GM18519 (cell line): ENCODE data around the gene ABAT.
"Not testable (repeated sequence)": the region's sequence is repeated elsewhere in the genome, so short reads cannot be mapped to it uniquely, and the experiment has no call there.

Experiments used
- ATAC-seq: cut with Tn5 transposase; IDR thresholded peaks from one replicate; pipeline ENCODE4 v1.9.1; 2021; ENCODE audit warnings: mild to moderate bottlenecking, moderate library complexity; ENCODE audit not compliant: unreplicated experiment, low FRiP score

ABAT gene

GRCh38 chr16:8739151-8739550 is 64.7 kb downstream of the ABAT start:
- ATAC-seq = no peak

GRCh38 chr16:8739989-8740704 is 65.7 kb downstream of the ABAT start:
- no peak for ATAC-seq

GRCh38 chr16:8740775-8741355 is 66.4 kb downstream of the ABAT start:
- no peak for ATAC-seq

- no peak for ATAC-seq
Measured at GRCh38 chr16:8741636-8742035, 67.2 kb downstream of the ABAT start.

GRCh38 chr16:8742068-8742467 is 67.7 kb downstream of the ABAT start:
- ATAC-seq = no peak

GRCh38 chr16:8748944-8749343 is 74.5 kb downstream of the ABAT start:
- ATAC-seq = not testable (repeated sequence)

- ATAC-seq = no peak
Measured at GRCh38 chr16:8751481-8752311, 77.3 kb downstream of the ABAT start.

- no peak for ATAC-seq
Measured at GRCh38 chr16:8752706-8753105, 78.3 kb downstream of the ABAT start.

- ATAC-seq = no peak
Measured at GRCh38 chr16:8753416-8754054, 79.1 kb downstream of the ABAT start.

- ATAC-seq = no peak
Measured at GRCh38 chr16:8756755-8757154, 82.3 kb downstream of the ABAT start.

- ATAC-seq = no peak
Measured at GRCh38 chr16:8758022-8758421, 83.6 kb downstream of the ABAT start.

GRCh38 chr16:8760021-8760420 is 85.6 kb downstream of the ABAT start:
- ATAC-seq = no peak

GRCh38 chr16:8761078-8761477 is 86.7 kb downstream of the ABAT start:
- no peak for ATAC-seq

- no peak for ATAC-seq
Measured at GRCh38 chr16:8762254-8762653, 87.8 kb downstream of the ABAT start.

- no peak for ATAC-seq
Measured at GRCh38 chr16:8763083-8763482, 88.7 kb downstream of the ABAT start.

- ATAC-seq = no peak
Measured at GRCh38 chr16:8763899-8764298, 89.5 kb downstream of the ABAT start.

- ATAC-seq = no peak
Measured at GRCh38 chr16:8764525-8765250, 90.3 kb downstream of the ABAT start.

- no peak for ATAC-seq
Measured at GRCh38 chr16:8767176-8767575, 92.8 kb downstream of the ABAT start.

- no peak for ATAC-seq
Measured at GRCh38 chr16:8768283-8768682, 93.9 kb downstream of the ABAT start.

GRCh38 chr16:8768692-8769091 is 94.3 kb downstream of the ABAT start:
- ATAC-seq = no peak
